Gastrocnemius medialis (tissue), 4 donors: ENCODE measurements around the gene TEFM. TPM values are rescaled to one million over a fixed set of nuclear protein-coding genes. Genes with fewer than 3 reads are reported as not detected.

Experiments
- ATAC-seq, 2 donors: fragments of 150-250 bp; one replicate each; pipeline ENCODE4 v1.9.1; 2016
- DNase-seq, 2 donors: peaks; one replicate each; pipeline ENCODE4 v3.0.0-alpha.2; 2019
- H3K27ac ChIP-seq, 4 donors: fragments of 200-600 bp; sonication (generic); 1 replicate in 1 of 4; 2 replicates in 3 of 4; pipeline ENCODE4 v1.5.1; 2016 to 2018; ENCODE audit warnings: mild to moderate bottlenecking in 2 of 4, moderate library complexity in 1 of 4
- H3K27me3 ChIP-seq, 3 donors: fragments of 200-600 bp; sonication (generic) in 2 of 3; 1 replicate in 1 of 3; 2 replicates in 2 of 3; pipeline versions ENCODE4 v1.5.1 to v1.6.0; 2016 to 2019; ENCODE audit warnings: mild to moderate bottlenecking in 1 of 3, moderate library complexity in 1 of 3
- H3K36me3 ChIP-seq, 2 donors: fragments of 200-600 bp; sonication (generic) in 1 of 2; one replicate each; pipeline ENCODE4 v1.5.1; 2017 to 2018
- H3K4me1 ChIP-seq, 2 donors: fragments of 200-600 bp; sonication (generic) in 1 of 2; one replicate each; pipeline ENCODE4 v1.5.1; 2016 to 2017; ENCODE audit warnings: mild to moderate bottlenecking in 2 of 2
- H3K4me3 ChIP-seq, 4 donors: fragments of 200-600 bp; sonication (generic) in 3 of 4; 1 replicate in 1 of 4; 2 replicates in 3 of 4; pipeline ENCODE4 v1.5.1; 2016 to 2019; ENCODE audit warnings: mild to moderate bottlenecking in 2 of 4
- H3K9me3 ChIP-seq, 3 donors: fragments of 200-600 bp; sonication (generic) in 2 of 3; 1 replicate in 1 of 3; 2 replicates in 2 of 3; pipeline ENCODE4 v1.5.1; 2016 to 2019
- POLR2A ChIP-seq, 2 donors: fragments of 450-650 bp; IDR thresholded peaks; one replicate each; pipeline ENCODE4 v1.6.1; 2017; ENCODE audit warnings: antibody characterized with exemption in 2 of 2, mild to moderate bottlenecking in 2 of 2, moderate library complexity in 2 of 2
- in situ Hi-C, 4 donors: fragments of 200-750 bp; cut with MboI; loops; one replicate each; pipeline versions ENCODE4 v1.15.0 to v1.8.0; 2017; ENCODE audit warnings: low sequenced_read_pairs in 4 of 4
- intact Hi-C: fragments of 100-400 bp; cut with DNase I; formaldehyde crosslinking; loops from one replicate; pipeline ENCODE4 v1.15.1; 2023; ENCODE audit warnings: low total_unique reads
- total RNA-seq, 4 donors: library from RNA; depleted of rRNA; stranded (reverse); fragments of >200 nt; gene quantifications; one replicate each; pipeline versions ENCODE4 v1.1.0 to v1.2.3, GENCODE V29; 2016
- TF ChIP-seq, protein P1 (sequence below), 5 experiments: fragments of 450-650 bp in 3 of 5; fragments of 200-600 bp in 2 of 5; sonication (generic) in 2 of 5; IDR thresholded peaks in 4 of 5; conservative IDR thresholded peaks in 1 of 5; 1 replicate in 4 of 5; 2 replicates in 1 of 5; pipeline ENCODE4 v1.5.1; 2016 to 2019; ENCODE audit warnings: antibody characterized with exemption in 5 of 5, mild to moderate bottlenecking in 3 of 5, moderate library complexity in 3 of 5

The TEFM gene
- total RNA-seq, 4 donors from 2014 or later, result 5.2 to 18.5 (median 8.3) TPM

DNA sequence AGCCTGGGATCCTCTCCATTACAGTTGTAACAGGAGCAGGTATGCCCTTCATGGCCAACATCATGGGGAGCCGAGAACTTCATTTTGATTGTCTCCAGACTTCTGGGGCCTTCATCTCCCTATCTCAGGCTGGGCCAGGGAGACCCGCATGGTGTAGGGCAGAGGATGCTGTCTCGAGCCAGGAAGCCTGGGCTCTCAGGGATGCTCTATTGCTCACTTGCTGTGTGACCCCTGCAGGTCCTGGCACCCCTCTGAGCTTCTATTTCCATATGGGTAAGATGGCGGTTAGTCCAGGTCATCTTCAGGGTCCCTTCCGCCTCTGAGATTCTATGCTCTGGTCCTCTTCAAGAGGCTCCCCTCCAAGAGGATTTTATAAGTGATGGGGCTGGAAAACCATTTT is 44.2 kb upstream of the TEFM start:
- no peak for DNase-seq
- H3K27me3 ChIP-seq, result no peaks in the 10 kb centered on the region
- H3K4me1 ChIP-seq, result no peaks in the 10 kb centered on the region
- H3K27ac ChIP-seq, result peak overlapping the region in 1 of 4 donors; percentile 3
- no peak for ATAC-seq
- in situ Hi-C loops (no loop called here), intact Hi-C loops (no loop called here)
- no peaks in the 10 kb centered on the region for H3K9me3 ChIP-seq
- H3K4me3 ChIP-seq, result no peak overlapping the region
- no peaks in the 10 kb centered on the region for H3K36me3 ChIP-seq
- TF ChIP-seq, protein P1, sequence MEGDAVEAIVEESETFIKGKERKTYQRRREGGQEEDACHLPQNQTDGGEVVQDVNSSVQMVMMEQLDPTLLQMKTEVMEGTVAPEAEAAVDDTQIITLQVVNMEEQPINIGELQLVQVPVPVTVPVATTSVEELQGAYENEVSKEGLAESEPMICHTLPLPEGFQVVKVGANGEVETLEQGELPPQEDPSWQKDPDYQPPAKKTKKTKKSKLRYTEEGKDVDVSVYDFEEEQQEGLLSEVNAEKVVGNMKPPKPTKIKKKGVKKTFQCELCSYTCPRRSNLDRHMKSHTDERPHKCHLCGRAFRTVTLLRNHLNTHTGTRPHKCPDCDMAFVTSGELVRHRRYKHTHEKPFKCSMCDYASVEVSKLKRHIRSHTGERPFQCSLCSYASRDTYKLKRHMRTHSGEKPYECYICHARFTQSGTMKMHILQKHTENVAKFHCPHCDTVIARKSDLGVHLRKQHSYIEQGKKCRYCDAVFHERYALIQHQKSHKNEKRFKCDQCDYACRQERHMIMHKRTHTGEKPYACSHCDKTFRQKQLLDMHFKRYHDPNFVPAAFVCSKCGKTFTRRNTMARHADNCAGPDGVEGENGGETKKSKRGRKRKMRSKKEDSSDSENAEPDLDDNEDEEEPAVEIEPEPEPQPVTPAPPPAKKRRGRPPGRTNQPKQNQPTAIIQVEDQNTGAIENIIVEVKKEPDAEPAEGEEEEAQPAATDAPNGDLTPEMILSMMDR (IDR thresholded peaks at IDR 0.05 in 4 of 5, conservative IDR thresholded peaks at IDR 0.05 in 1 of 5), result no peak
- no peak for TF ChIP-seq POLR2A (IDR thresholded peaks at IDR 0.05)

- no peak overlapping the region for H3K27ac ChIP-seq
- no peaks in the 10 kb centered on the region for H3K27me3 ChIP-seq
- H3K4me1 ChIP-seq, result no peaks in the 10 kb centered on the region
- intact Hi-C loops, result no loop called here
- TF ChIP-seq POLR2A (IDR thresholded peaks at IDR 0.05), result no peak
- TF ChIP-seq, protein P1 (IDR thresholded peaks at IDR 0.05 in 4 of 5, conservative IDR thresholded peaks at IDR 0.05 in 1 of 5), result no peak
- H3K36me3 ChIP-seq, result no peaks in the 10 kb centered on the region
- no peaks in the 10 kb centered on the region for H3K9me3 ChIP-seq
- ATAC-seq, result no peak
- in situ Hi-C loops, result no loop called here
- no peak for DNase-seq
- no peak overlapping the region for H3K4me3 ChIP-seq
Observed at GRCh38 chr17:30947796-30948195, 41.8 kb upstream of the TEFM start.

GRCh38 chr17:30942308-30943079 is 36.5 kb upstream of the TEFM start:
- H3K36me3 ChIP-seq, result no peaks in the 10 kb centered on the region
- in situ Hi-C loops, result no loop called here

DNA sequence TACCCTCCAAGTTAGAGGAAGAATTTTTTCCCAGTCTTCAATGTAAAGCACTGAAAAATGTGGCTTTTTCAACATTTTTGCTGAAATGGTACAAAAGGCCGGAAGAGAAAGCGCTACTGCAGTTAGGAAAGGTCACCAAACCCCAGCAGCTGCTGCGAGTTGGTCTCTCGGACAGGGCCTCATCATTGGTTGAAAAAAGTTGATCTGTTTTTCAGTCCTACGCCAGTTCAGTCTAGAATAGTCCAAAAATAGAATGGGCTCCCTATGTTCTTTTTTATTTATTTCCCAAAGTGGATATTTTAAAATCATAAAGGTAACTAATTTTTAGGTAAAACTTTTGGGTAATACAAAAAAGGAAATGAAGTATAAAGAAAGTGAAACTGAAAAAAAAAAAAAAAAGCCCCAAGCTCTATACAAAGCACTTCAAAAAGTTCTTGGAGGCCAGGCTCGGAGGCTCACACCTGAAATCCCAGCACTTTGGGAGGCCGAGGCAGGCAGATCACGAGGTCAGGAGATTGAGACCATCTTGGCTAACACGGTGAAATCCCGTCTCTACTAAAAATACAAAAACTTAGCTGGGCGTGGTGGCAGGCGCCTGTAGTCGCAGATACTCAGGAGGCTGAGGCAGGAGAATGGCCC is 33.1 kb upstream of the TEFM start:
- H3K27ac ChIP-seq, result peak overlapping the region in 3 of 4 donors; percentile 6 to 46 (median 30)
- in situ Hi-C loops (no loop called here), intact Hi-C loops (no loop called here)
- no peak for DNase-seq
- H3K4me3 ChIP-seq, result no peak overlapping the region
- no peaks in the 10 kb centered on the region for H3K4me1 ChIP-seq
- peak in 1 of 2 donors; percentile 53 for ATAC-seq
- no peaks in the 10 kb centered on the region for H3K9me3 ChIP-seq
- H3K36me3 ChIP-seq, result no peaks in the 10 kb centered on the region
- H3K27me3 ChIP-seq, result no peaks in the 10 kb centered on the region
- TF ChIP-seq POLR2A (IDR thresholded peaks at IDR 0.05), result no peak
- TF ChIP-seq, protein P1 (IDR thresholded peaks at IDR 0.05 in 4 of 5, conservative IDR thresholded peaks at IDR 0.05 in 1 of 5), result no peak

More at GRCh38 chr17:30942308-30943079, 36.5 kb upstream of the TEFM start:
- ATAC-seq (no peak), DNase-seq (no peak)
- Histone ChIP-seq H3K27me3 (no peaks in the 10 kb centered on the region), H3K9me3 (no peaks in the 10 kb centered on the region), H3K4me1 (no peaks in the 10 kb centered on the region), H3K27ac (no peak overlapping the region), H3K4me3 (no peak overlapping the region)
- intact Hi-C loops, result no loop called here
- TF ChIP-seq, protein P1 (IDR thresholded peaks at IDR 0.05 in 4 of 5, conservative IDR thresholded peaks at IDR 0.05 in 1 of 5), result no peak
- TF ChIP-seq POLR2A (IDR thresholded peaks at IDR 0.05), result no peak
